Common myeloid progenitor, CD34-positive (primary cell): ENCODE results near the gene MACROH2A1.

Experiments
- CTCF ChIA-PET: fragments of 350-600 bp; sonication (Branson Sonifier 250); formaldehyde crosslinking; loops from one replicate; lab custom pipeline; 2021; ENCODE audit warnings: antibody characterized with exemption; lab: Charles Lee
- POLR2A ChIA-PET: fragments of 350-600 bp; sonication (Branson Sonifier 250); formaldehyde crosslinking; loops from one replicate; lab custom pipeline; 2021; ENCODE audit warnings: antibody characterized with exemption; lab: Charles Lee
- DNase-seq, 3 donors: peaks; one replicate each; pipeline versions ENCODE4 v3.0.0 to v3.0.0-alpha.2; 2013
- H3K27ac ChIP-seq, 2 experiments: 1 replicate in 1 of 2; 2 replicates in 1 of 2; pipeline ENCODE4 v1.7.0; 2013; ENCODE audit warnings: inconsistent platforms in 2 of 2, low read length in 2 of 2, mild to moderate bottlenecking in 2 of 2, low read depth in 1 of 2, moderate library complexity in 1 of 2; ENCODE audit not compliant: severe bottlenecking in 2 of 2, insufficient read depth in 1 of 2, poor library complexity in 1 of 2
- H3K27me3 ChIP-seq, 5 experiments: replicated peaks in 2 of 5; 1 replicate in 3 of 5; 2 replicates in 2 of 5; pipeline versions ENCODE4 v1.6.1 to v1.7.0; 2013; ENCODE audit warnings: low read length in 4 of 5, mild to moderate bottlenecking in 2 of 5, moderate library complexity in 2 of 5, inconsistent platforms in 1 of 5; ENCODE audit not compliant: insufficient read depth in 5 of 5, control insufficient read depth in 4 of 5
- H3K36me3 ChIP-seq, 4 experiments: 1 replicate in 2 of 4; 2 replicates in 2 of 4; pipeline versions ENCODE4 v1.6.1 to v1.7.0; 2013; ENCODE audit warnings: low read length in 3 of 4, control low read depth in 1 of 4, mild to moderate bottlenecking in 1 of 4; ENCODE audit not compliant: control insufficient read depth in 4 of 4, insufficient read depth in 4 of 4
- H3K4me1 ChIP-seq, 4 experiments: 1 replicate in 3 of 4; 2 replicates in 1 of 4; pipeline versions ENCODE4 v1.6.1 to v1.7.1; 2013; ENCODE audit warnings: low read length in 3 of 4, mild to moderate bottlenecking in 3 of 4, control low read depth in 1 of 4, inconsistent platforms in 1 of 4, moderate library complexity in 1 of 4; ENCODE audit not compliant: control insufficient read depth in 4 of 4, insufficient read depth in 4 of 4; ENCODE audit errors: control extremely low read depth in 1 of 4
- H3K4me3 ChIP-seq, 7 experiments: 1 replicate in 4 of 7; 2 replicates in 3 of 7; pipeline versions ENCODE4 v1.5.1 to v1.7.0; 2013; ENCODE audit warnings: mild to moderate bottlenecking in 7 of 7, low read length in 6 of 7, moderate library complexity in 6 of 7, inconsistent platforms in 2 of 7, low read depth in 2 of 7, control low read depth in 1 of 7; ENCODE audit not compliant: insufficient read depth in 4 of 7, control insufficient read depth in 1 of 7; ENCODE audit errors: extremely low read depth in 1 of 7
- H3K9me3 ChIP-seq, 5 experiments: 1 replicate in 4 of 5; 2 replicates in 1 of 5; pipeline versions ENCODE4 v1.6.1 to v1.7.1; 2013; ENCODE audit warnings: low read length in 4 of 5, mild to moderate bottlenecking in 2 of 5, inconsistent platforms in 1 of 5, low read depth in 1 of 5, moderate library complexity in 1 of 5; ENCODE audit not compliant: control insufficient read depth in 4 of 5, insufficient read depth in 2 of 5; ENCODE audit errors: control extremely low read depth in 1 of 5
- WGBS: methylation state at CpG from one replicate; pipeline ENCODE4 v1.1.5; 2013; ENCODE audit not compliant: insufficient coverage; 5-methylcytosine and 5-hydroxymethylcytosine counted together

The MACROH2A1 gene

DNA sequence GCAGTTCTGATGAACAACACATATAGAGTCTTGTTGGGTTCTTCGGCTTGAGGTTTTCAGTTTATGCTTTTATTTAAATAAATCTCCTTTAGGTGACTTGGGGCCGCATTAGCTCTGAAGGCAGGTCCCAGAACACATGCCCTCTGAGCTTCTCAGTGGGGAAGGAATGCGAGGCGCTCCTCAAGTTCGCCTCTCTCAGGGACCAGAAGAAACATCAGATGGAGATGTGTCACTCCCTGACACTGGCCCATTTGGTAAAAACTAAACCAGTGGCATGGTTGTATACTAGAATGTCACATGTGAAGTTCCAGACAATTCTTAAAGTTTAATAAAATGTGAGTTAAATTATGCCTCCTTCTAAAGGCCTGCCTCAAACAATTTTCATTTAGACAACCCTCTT is 1.9 kb downstream of the MACROH2A1 start:
- peak overlapping the region in 6 of 7 experiments; percentile 66 to 93 (median 88) for H3K4me3 ChIP-seq
- peaks cover 3 to 54% (median 9%) of the 10 kb centered on the region in 4 experiments for H3K36me3 ChIP-seq
- WGBS: 42% methylated on average over 4 of the region's 5 CpGs
- no peaks in the 10 kb centered on the region for H3K27me3 ChIP-seq
- ChIA-PET CTCF (interaction anchor here (1.8 to 7.7 kb wide), 4 partner anchors 12 to 49 kb away, joined by 7 to 76 read pairs (median 30); no protein-coding TSS in a partner anchor), POLR2A (no interaction called here)
- H3K9me3 ChIP-seq: no peaks in the 10 kb centered on the region
- no peak for DNase-seq
- H3K27ac ChIP-seq: peak overlapping the region; percentile 86 to 97
- H3K4me1 ChIP-seq: peaks cover 35 to 89% (median 80%) of the 10 kb centered on the region in 4 experiments

GRCh38 chr5:135396459-135397055 is 2.5 kb downstream of the MACROH2A1 start:
- peaks cover 3 to 59% (median 12%) of the 10 kb centered on the region in 4 experiments for H3K36me3 ChIP-seq
- H3K9me3 ChIP-seq: no peaks in the 10 kb centered on the region
- DNase-seq: no peak
- peaks cover 35 to 89% (median 85%) of the 10 kb centered on the region in 4 experiments for H3K4me1 ChIP-seq
- peak overlapping the region in 6 of 7 experiments; percentile 66 to 93 (median 88) for H3K4me3 ChIP-seq
- H3K27me3 ChIP-seq: no peaks in the 10 kb centered on the region
- 53% methylated on average over 4 of the region's 4 CpGs for WGBS
- POLR2A ChIA-PET: interaction anchor here (0.6 to 0.9 kb wide), 2 partner anchors 11 to 600 kb away, joined by 3 to 5 read pairs; no protein-coding TSS in a partner anchor
- H3K27ac ChIP-seq: peak overlapping the region; percentile 51 to 97
- CTCF ChIA-PET: interaction anchor here (1.0 to 7.7 kb wide), 6 partner anchors 12 to 48 kb away, joined by 3 to 76 read pairs (median 8); no protein-coding TSS in a partner anchor

GRCh38 chr5:135395866-135396265 is 3.2 kb downstream of the MACROH2A1 start:
- Histone ChIP-seq H3K4me1 (peaks cover 35 to 90% (median 89%) of the 10 kb centered on the region in 4 experiments), H3K9me3 (no peaks in the 10 kb centered on the region), H3K27me3 (no peaks in the 10 kb centered on the region), H3K36me3 (peaks cover 3 to 66% (median 12%) of the 10 kb centered on the region in 4 experiments), H3K27ac (peak overlapping the region; percentile 9 to 97), H3K4me3 (peak overlapping the region in 6 of 7 experiments; percentile 36 to 93 (median 88))
- POLR2A ChIA-PET: interaction anchor here (0.6 to 2.2 kb wide), 3 partner anchors 11 to 599 kb away, joined by 3 to 9 read pairs (median 5); no protein-coding TSS in a partner anchor
- CTCF ChIA-PET: interaction anchor here (1.0 to 7.7 kb wide), 10 partner anchors 11 to 48 kb away, joined by 3 to 76 read pairs (median 5); no protein-coding TSS in a partner anchor
- WGBS: no CpG with 5 or more reads among the region's 4 CpGs
- DNase-seq: peak in 1 of 3 donors; percentile 47

DNA sequence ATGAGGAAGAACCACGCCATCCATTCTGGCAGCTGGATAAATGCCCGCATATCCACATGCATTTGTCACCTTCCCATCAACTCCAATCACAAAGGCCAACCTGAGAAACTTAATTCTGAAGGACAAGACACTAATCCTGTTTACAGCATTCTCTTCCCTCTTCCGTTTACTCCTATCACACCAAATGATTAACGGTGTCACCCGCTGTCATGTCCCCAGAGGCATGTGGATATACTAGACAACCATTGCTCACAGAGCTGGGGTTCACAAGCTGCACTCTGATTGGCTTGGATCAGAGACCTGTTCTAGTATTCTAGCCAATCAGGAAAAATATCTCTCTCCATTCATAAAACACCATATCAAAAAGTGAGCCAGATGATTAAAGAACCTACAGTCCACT is 3.6 kb downstream of the MACROH2A1 start:
- Histone ChIP-seq H3K4me3 (peak overlapping the region in 6 of 7 experiments; percentile 36 to 93 (median 88)), H3K4me1 (peaks cover 35 to 90% (median 89%) of the 10 kb centered on the region in 4 experiments), H3K27me3 (no peaks in the 10 kb centered on the region), H3K27ac (peak overlapping the region in 1 of 2 experiments; percentile 51), H3K9me3 (no peaks in the 10 kb centered on the region), H3K36me3 (peaks cover 3 to 70% (median 12%) of the 10 kb centered on the region in 4 experiments)
- ChIA-PET CTCF (interaction anchor here (0.9 to 7.7 kb wide), 12 partner anchors 11 to 62 kb away, joined by 3 to 76 read pairs (median 4); no protein-coding TSS in a partner anchor), POLR2A (interaction anchor here (2.2 kb wide), 1 partner anchor 19 kb away, joined by 9 read pairs; no protein-coding TSS in a partner anchor)
- DNase-seq: no peak
- WGBS: 31% methylated on average over 3 of the region's 5 CpGs

- ChIA-PET CTCF (interaction anchor here (0.8 to 7.7 kb wide), 7 partner anchors 9 to 64 kb away, joined by 3 to 76 read pairs (median 5); no protein-coding TSS in a partner anchor), POLR2A (interaction anchor here (0.8 to 2.2 kb wide), 2 partner anchors 11 to 17 kb away, joined by 3 to 9 read pairs; no protein-coding TSS in a partner anchor)
- no peaks in the 10 kb centered on the region for H3K27me3 ChIP-seq
- peak overlapping the region in 1 of 2 experiments; percentile 28 for H3K27ac ChIP-seq
- 90% methylated on average over 1 of the region's 1 CpG for WGBS
- peaks cover 3 to 83% (median 21%) of the 10 kb centered on the region in 4 experiments for H3K36me3 ChIP-seq
- H3K4me3 ChIP-seq: peak overlapping the region in 2 of 7 experiments; percentile 2 to 23
- DNase-seq: no peak
- H3K9me3 ChIP-seq: no peaks in the 10 kb centered on the region
- peaks cover 35 to 91% (median 87%) of the 10 kb centered on the region in 4 experiments for H3K4me1 ChIP-seq
Measured at GRCh38 chr5:135394095-135394494, 4.9 kb downstream of the MACROH2A1 start.

DNA sequence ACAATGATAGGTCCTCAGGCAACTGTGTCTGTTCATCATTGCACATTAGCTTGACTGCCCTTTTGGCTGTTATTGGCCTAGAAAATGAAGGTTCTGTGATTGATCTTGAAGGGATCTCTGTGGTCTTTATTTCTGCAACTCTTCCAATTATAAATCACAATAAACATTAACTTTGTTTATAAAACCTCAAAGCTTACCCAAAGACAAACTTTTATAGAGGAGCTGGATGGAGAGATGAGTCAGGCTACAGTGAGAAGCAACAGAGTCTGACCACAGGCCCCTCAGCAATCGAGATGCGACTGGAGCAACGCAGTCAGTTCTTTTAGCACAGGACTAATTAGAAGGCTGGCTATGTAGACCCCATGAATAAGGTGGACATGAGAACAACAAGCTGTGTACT is 5.3 kb downstream of the MACROH2A1 start:
- no peak for DNase-seq
- CTCF ChIA-PET: interaction anchor here (1.2 to 7.7 kb wide), 5 partner anchors 9 to 43 kb away, joined by 3 to 76 read pairs (median 6); no protein-coding TSS in a partner anchor
- peaks cover 3 to 87% (median 24%) of the 10 kb centered on the region in 4 experiments for H3K36me3 ChIP-seq
- H3K27ac ChIP-seq: peak overlapping the region in 1 of 2 experiments; percentile 28
- no peaks in the 10 kb centered on the region for H3K27me3 ChIP-seq
- H3K9me3 ChIP-seq: no peaks in the 10 kb centered on the region
- POLR2A ChIA-PET: interaction anchor here (0.8 to 2.2 kb wide), 2 partner anchors 11 to 17 kb away, joined by 3 to 9 read pairs; no protein-coding TSS in a partner anchor
- peaks cover 35 to 95% (median 87%) of the 10 kb centered on the region in 4 experiments for H3K4me1 ChIP-seq
- WGBS: 78% methylated on average over 3 of the region's 3 CpGs
- peak overlapping the region in 2 of 7 experiments; percentile 23 to 36 for H3K4me3 ChIP-seq
